ENCODE data around the gene WWOX.

- TF ChIP-seq CTCF (IDR thresholded peaks at IDR 0.05; ENCODE audit: low read length) (no peak), EZH2 (optimal IDR thresholded peaks at IDR 0.05; ENCODE audit: low read depth, low read length) (no peak)
These were observed 692.5 kb downstream of the WWOX start for GRCh38 chr16:78791926-78792325.

Measured in MM.1S (cell line).